Measurements from ENCODE around the gene NHLH2.

Gene NHLH2

DNA sequence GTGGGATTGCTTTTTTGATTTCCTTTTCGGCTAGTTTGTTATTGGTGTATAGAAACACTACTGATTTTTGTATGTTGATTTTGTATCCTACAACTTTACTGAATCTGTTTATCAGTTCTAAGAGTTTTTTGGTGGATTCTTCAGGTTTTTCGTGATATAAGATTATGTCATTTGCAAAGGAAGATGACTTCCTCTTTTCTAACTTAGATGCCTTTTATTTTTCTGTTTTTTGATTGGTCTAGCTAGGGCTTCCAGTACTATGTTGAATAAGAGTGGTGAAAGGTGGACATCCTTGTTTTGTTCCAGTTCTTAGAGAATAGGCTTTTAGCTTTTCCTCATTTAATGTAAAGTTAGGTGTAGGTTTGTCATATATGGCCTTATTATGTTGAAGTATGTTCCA lies 13.1 kb upstream of the NHLH2 start:
- no peaks in the 10 kb centered on the region for H3K36me3 Mint-ChIP-seq
- H3K27me3 Mint-ChIP-seq, result peaks cover 44% of the 10 kb centered on the region
- H3K4me1 Mint-ChIP-seq, result no peaks in the 10 kb centered on the region
- peaks cover 14% of the 10 kb centered on the region for H3K9me3 Mint-ChIP-seq
- H3K4me3 Mint-ChIP-seq, result no peak overlapping the region
- no peak overlapping the region for H3K27ac Mint-ChIP-seq
- ATAC-seq, result no peak

DNA sequence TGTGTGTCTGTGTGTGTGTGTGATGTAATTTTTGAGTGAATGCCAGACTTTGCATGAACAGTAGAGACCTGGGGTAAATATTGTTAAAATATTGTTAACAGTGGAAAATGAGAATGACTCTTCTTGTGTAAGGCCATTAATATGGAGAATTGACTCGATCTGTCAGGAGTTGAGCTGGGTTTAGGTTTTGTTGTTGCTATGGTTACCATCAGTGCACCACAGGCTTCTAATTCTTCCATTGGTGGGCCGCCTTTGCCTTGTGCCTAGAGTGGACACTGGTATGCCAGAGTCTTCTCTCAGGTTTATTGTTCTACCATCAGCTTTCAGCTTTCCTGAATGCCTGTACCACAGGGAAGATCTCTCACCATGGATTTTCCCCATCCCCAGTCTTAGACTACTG lies 10.0 kb upstream of the NHLH2 start:
- no peaks in the 10 kb centered on the region for H3K4me1 Mint-ChIP-seq
- no peak for ATAC-seq
- no peak overlapping the region for H3K27ac Mint-ChIP-seq
- peaks cover 14% of the 10 kb centered on the region for H3K9me3 Mint-ChIP-seq
- H3K27me3 Mint-ChIP-seq, result peaks cover 19% of the 10 kb centered on the region
- H3K36me3 Mint-ChIP-seq, result no peaks in the 10 kb centered on the region
- H3K4me3 Mint-ChIP-seq, result no peak overlapping the region

DNA sequence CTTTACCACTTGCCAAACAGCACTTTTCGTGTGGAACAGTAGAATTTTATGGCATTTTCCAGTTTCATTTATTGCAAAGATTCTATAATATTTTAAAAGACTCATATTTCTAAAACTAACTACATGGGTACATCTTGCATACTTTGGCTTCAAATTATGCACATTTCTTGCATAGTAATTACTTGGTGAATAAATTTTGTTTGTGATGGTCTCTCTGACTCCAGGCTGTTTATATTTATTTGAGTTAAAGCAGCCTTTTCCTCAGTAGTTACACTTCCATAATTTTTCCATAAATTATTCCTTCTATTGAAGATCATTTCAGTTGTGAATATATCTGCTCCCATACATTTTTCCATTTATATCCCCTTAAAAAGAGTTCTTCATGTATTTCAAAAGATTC lies 6.9 kb upstream of the NHLH2 start:
- no peak for ATAC-seq
- Mint-ChIP-seq H3K27ac (no peak overlapping the region), H3K27me3 (peaks cover 17% of the 10 kb centered on the region), H3K4me3 (no peak overlapping the region), H3K4me1 (no peaks in the 10 kb centered on the region), H3K9me3 (peaks cover 10% of the 10 kb centered on the region), H3K36me3 (no peaks in the 10 kb centered on the region)

GRCh38 chr1:115842948-115843347 lies 2.0 kb upstream of the NHLH2 start:
- Mint-ChIP-seq H3K36me3 (no peaks in the 10 kb centered on the region), H3K9me3 (no peaks in the 10 kb centered on the region), H3K4me1 (peaks cover 15% of the 10 kb centered on the region), H3K4me3 (no peak overlapping the region), H3K27me3 (peaks cover 56% of the 10 kb centered on the region), H3K27ac (no peak overlapping the region)
- ATAC-seq, result no peak

GRCh38 chr1:115839679-115840237 lies 1.2 kb downstream of the NHLH2 start:
- peak overlapping the region; percentile 40 for H3K4me3 Mint-ChIP-seq

DNA sequence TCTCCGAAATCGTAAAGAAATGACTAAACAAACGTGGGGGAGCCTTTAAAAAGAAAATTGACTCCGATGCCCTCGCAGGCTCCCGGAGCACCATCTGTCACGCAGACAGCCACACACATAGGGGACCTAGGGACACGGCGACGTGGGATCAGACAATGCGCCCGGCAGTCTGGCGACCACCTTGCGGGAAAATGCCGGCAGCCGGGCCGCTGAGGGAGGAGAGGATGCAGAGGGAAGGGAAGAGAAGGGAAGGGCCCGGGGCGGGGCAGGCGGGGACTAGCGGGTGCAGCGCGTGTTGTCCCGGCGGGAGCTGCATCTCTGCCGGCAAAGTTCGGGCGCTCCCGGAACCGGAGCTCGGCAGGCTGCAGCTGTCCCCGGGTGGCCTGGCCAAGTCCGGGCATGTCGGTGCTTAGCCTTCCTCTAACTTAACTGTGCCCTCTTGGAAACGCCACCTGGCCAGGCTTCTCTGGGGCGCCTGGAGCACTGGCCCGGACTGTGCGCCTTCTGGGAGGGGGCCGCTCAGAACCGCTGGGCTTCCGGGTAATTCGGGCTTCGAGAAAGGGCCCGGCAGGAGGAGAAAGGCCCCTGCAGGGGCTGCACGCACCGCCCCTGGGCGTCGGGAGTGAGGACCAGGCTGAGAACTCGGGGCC lies 1.8 kb downstream of the NHLH2 start:
- peak overlapping the region; percentile 76 for H3K4me3 Mint-ChIP-seq
- no peaks in the 10 kb centered on the region for H3K36me3 Mint-ChIP-seq
- H3K4me1 Mint-ChIP-seq, result peaks cover 15% of the 10 kb centered on the region
- no peak for ATAC-seq
- H3K27me3 Mint-ChIP-seq, result peaks cover 60% of the 10 kb centered on the region
- no peaks in the 10 kb centered on the region for H3K9me3 Mint-ChIP-seq
- H3K27ac Mint-ChIP-seq, result no peak overlapping the region

More at GRCh38 chr1:115839679-115840237, 1.2 kb downstream of the NHLH2 start:
- ATAC-seq, result no peak
- H3K27ac Mint-ChIP-seq, result no peak overlapping the region
- no peaks in the 10 kb centered on the region for H3K36me3 Mint-ChIP-seq
- H3K27me3 Mint-ChIP-seq, result peaks cover 60% of the 10 kb centered on the region
- peaks cover 15% of the 10 kb centered on the region for H3K4me1 Mint-ChIP-seq
- H3K9me3 Mint-ChIP-seq, result no peaks in the 10 kb centered on the region

GRCh38 chr1:115838431-115839028 lies 2.4 kb downstream of the NHLH2 start:
- no peaks in the 10 kb centered on the region for H3K9me3 Mint-ChIP-seq
- H3K4me3 Mint-ChIP-seq, result peak overlapping the region; percentile 76
- no peak overlapping the region for H3K27ac Mint-ChIP-seq
- peaks cover 15% of the 10 kb centered on the region for H3K4me1 Mint-ChIP-seq
- peaks cover 60% of the 10 kb centered on the region for H3K27me3 Mint-ChIP-seq
- H3K36me3 Mint-ChIP-seq, result no peaks in the 10 kb centered on the region
- no peak for ATAC-seq

GRCh38 chr1:115837740-115838421 lies 3.0 kb downstream of the NHLH2 start:
- Mint-ChIP-seq H3K27ac (no peak overlapping the region), H3K36me3 (no peaks in the 10 kb centered on the region), H3K4me1 (peaks cover 15% of the 10 kb centered on the region), H3K9me3 (no peaks in the 10 kb centered on the region), H3K4me3 (no peak overlapping the region), H3K27me3 (peaks cover 60% of the 10 kb centered on the region)
- ATAC-seq, result no peak

- Mint-ChIP-seq H3K27ac (no peak overlapping the region), H3K36me3 (no peaks in the 10 kb centered on the region), H3K4me3 (no peak overlapping the region), H3K27me3 (peaks cover 60% of the 10 kb centered on the region), H3K4me1 (peaks cover 15% of the 10 kb centered on the region), H3K9me3 (no peaks in the 10 kb centered on the region)
- no peak for ATAC-seq
Measured at GRCh38 chr1:115837341-115837739, 3.6 kb downstream of the NHLH2 start.

DNA sequence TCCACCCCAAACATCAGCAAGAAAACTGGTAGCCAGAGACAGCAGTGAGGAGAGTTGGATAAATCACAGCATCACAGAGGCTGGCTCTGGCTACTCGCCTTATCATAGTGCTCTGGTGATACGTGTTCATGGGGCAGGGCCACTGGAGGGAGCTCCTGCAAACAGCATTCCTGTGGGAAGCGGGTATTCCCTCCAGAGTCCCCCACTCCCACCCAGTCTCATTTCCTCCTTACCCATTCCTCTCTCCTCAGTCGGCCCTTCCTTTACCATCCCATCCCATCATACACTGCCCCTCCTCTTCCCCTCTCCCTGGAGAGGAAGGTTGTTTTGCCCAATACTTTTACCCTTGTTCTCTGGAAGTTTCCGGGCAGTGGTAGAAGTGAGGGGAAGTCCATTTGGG lies 7.1 kb downstream of the NHLH2 start:
- no peaks in the 10 kb centered on the region for H3K9me3 Mint-ChIP-seq
- no peak overlapping the region for H3K4me3 Mint-ChIP-seq
- ATAC-seq, result no peak
- H3K27me3 Mint-ChIP-seq, result peaks cover 61% of the 10 kb centered on the region
- H3K27ac Mint-ChIP-seq, result no peak overlapping the region
- no peaks in the 10 kb centered on the region for H3K36me3 Mint-ChIP-seq
- peaks cover 2% of the 10 kb centered on the region for H3K4me1 Mint-ChIP-seq

- no peak overlapping the region for H3K27ac Mint-ChIP-seq
- no peaks in the 10 kb centered on the region for H3K9me3 Mint-ChIP-seq
- ATAC-seq, result no peak
- peaks cover 67% of the 10 kb centered on the region for H3K27me3 Mint-ChIP-seq
- no peak overlapping the region for H3K4me3 Mint-ChIP-seq
- H3K36me3 Mint-ChIP-seq, result no peaks in the 10 kb centered on the region
- H3K4me1 Mint-ChIP-seq, result no peaks in the 10 kb centered on the region
Measured at GRCh38 chr1:115832651-115833050, 8.3 kb downstream of the NHLH2 start.

DNA sequence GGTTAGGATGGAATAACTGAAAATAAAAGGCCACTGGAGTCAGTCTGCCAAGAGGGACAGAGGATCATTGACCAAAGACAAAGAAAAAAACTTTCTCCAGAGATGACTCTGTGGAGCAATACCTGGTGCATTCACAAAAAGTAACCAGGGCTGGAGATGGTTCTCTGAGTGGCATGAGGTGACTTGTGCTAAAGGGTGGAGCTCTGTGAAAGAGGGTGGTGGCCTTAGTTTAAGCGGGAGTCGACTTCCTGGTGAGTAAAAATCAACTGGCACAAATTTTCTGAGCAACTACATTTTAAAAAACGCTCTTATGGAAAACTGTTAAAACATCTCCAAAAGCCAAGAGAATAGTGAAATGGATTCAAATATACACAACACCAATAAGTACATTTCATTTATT lies 10.0 kb downstream of the NHLH2 start:
- H3K36me3 Mint-ChIP-seq, result no peaks in the 10 kb centered on the region
- H3K27me3 Mint-ChIP-seq, result peaks cover 71% of the 10 kb centered on the region
- no peaks in the 10 kb centered on the region for H3K9me3 Mint-ChIP-seq
- no peaks in the 10 kb centered on the region for H3K4me1 Mint-ChIP-seq
- H3K4me3 Mint-ChIP-seq, result no peak overlapping the region
- no peak for ATAC-seq
- no peak overlapping the region for H3K27ac Mint-ChIP-seq

- peaks cover 81% of the 10 kb centered on the region for H3K27me3 Mint-ChIP-seq
- no peak for ATAC-seq
- no peak overlapping the region for H3K27ac Mint-ChIP-seq
- H3K36me3 Mint-ChIP-seq, result no peaks in the 10 kb centered on the region
- H3K4me3 Mint-ChIP-seq, result no peak overlapping the region
- H3K9me3 Mint-ChIP-seq, result no peaks in the 10 kb centered on the region
- H3K4me1 Mint-ChIP-seq, result no peaks in the 10 kb centered on the region
Measured at GRCh38 chr1:115829947-115830346, 11.0 kb downstream of the NHLH2 start.

DNA sequence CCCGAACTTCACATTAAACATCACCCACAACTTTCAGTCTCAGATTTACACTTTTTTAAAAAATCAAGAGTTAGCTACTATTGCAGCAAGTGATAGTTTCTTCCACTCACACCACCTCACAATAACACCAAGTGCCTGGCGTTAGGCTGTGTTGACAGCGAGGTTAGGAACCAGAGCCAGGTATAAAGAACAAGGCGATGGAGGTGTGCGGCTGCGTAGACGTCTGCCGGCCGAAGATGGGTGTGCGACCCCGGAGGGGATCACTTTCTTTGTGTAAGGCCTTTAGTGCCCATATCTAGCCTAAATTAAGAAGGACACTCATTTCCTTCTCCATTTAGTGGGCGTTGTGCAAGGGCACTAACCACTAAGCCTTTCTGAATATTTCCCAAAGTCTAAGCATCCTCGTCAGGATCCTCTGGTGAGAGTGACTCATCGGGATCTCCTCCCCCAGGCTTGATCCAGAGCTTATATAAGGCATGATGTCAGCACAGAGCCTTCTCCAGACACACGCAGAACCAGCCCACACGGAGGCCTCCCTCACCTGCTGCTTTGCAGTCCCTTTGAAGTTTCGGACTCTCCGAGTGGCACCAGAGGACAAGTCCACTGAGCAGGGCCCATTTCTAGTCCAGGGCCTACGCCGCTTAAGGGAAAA lies 11.8 kb downstream of the NHLH2 start:
- H3K9me3 Mint-ChIP-seq, result no peaks in the 10 kb centered on the region
- ATAC-seq, result no peak
- H3K27ac Mint-ChIP-seq, result no peak overlapping the region
- no peaks in the 10 kb centered on the region for H3K36me3 Mint-ChIP-seq
- H3K4me1 Mint-ChIP-seq, result no peaks in the 10 kb centered on the region
- peak overlapping the region; percentile 29 for H3K4me3 Mint-ChIP-seq
- peaks cover 82% of the 10 kb centered on the region for H3K27me3 Mint-ChIP-seq
